Neural progenitor cell (in vitro differentiated cells): Measurements from ENCODE around the gene OR52N4. TPM values are rescaled to one million over a fixed set of nuclear protein-coding genes. Genes with fewer than 3 reads are reported as not detected.

Experiments used
- DNase-seq: peaks from one replicate; pipeline ENCODE4 v3.0.0-alpha.2; 2016; ENCODE audit warnings: low spot score
- H2AFZ ChIP-seq: fragments of 200-600 bp; sonication (generic); replicated peaks from 2 replicates; pipeline ENCODE4 v1.6.1; 2016; ENCODE audit warnings: antibody characterized with exemption
- H3F3A ChIP-seq: fragments of 200-600 bp; sonication (generic); 2 replicates; pipeline ENCODE4 v1.6.1; 2016; ENCODE audit warnings: antibody characterized with exemption, low read depth
- H3K27ac ChIP-seq: fragments of 200-600 bp; sonication (generic); 2 replicates; pipeline ENCODE4 v1.5.1; 2016; ENCODE audit warnings: mild to moderate bottlenecking
- H3K27me3 ChIP-seq: fragments of 200-600 bp; sonication (generic); 2 replicates; pipeline ENCODE4 v1.6.1; 2016; ENCODE audit warnings: mild to moderate bottlenecking, moderate library complexity
- H3K36me3 ChIP-seq: fragments of 200-600 bp; sonication (generic); 2 replicates; pipeline ENCODE4 v1.5.1; 2016
- H3K4me1 ChIP-seq: fragments of 200-600 bp; sonication (generic); 2 replicates; pipeline ENCODE4 v1.6.1; 2016; ENCODE audit warnings: mixed run types
- H3K4me2 ChIP-seq: fragments of 200-600 bp; sonication (generic); 2 replicates; pipeline ENCODE4 v1.6.1; 2016
- H3K4me3 ChIP-seq: fragments of 200-600 bp; sonication (generic); 2 replicates; pipeline ENCODE4 v1.5.1; 2016
- H3K79me2 ChIP-seq: fragments of 200-600 bp; sonication (generic); 2 replicates; pipeline ENCODE4 v1.6.1; 2016; ENCODE audit warnings: low read depth
- H3K9ac ChIP-seq: fragments of 200-600 bp; sonication (generic); 2 replicates; pipeline ENCODE4 v1.6.1; 2016
- H3K9me3 ChIP-seq: fragments of 200-600 bp; sonication (generic); 2 replicates; pipeline ENCODE4 v1.5.1; 2016; ENCODE audit warnings: low read depth
- H4K20me1 ChIP-seq: fragments of 200-600 bp; sonication (generic); 2 replicates; pipeline ENCODE4 v1.6.1; 2016; ENCODE audit warnings: low read depth
- H3K27ac Mint-ChIP-seq: 3 replicates; pipeline ENCODE4 v1.8.0; 2021; ENCODE audit warnings: mixed read lengths
- H3K27me3 Mint-ChIP-seq: 2 replicates; pipeline ENCODE4 v1.8.0; 2022; ENCODE audit warnings: low read depth, mild to moderate bottlenecking, inconsistent platforms, moderate library complexity, mixed read lengths; ENCODE audit not compliant: insufficient read depth
- H3K36me3 Mint-ChIP-seq: 3 replicates; pipeline ENCODE4 v1.8.0; 2021; ENCODE audit warnings: mixed read lengths
- H3K4me1 Mint-ChIP-seq: 3 replicates; pipeline ENCODE4 v1.8.0; 2021; ENCODE audit warnings: mixed read lengths
- H3K4me3 Mint-ChIP-seq: 3 replicates; pipeline ENCODE4 v1.8.0; 2021; ENCODE audit warnings: mild to moderate bottlenecking, moderate library complexity, mixed read lengths
- H3K9me3 Mint-ChIP-seq: 3 replicates; pipeline ENCODE4 v1.8.0; 2020; ENCODE audit warnings: mixed read lengths
- EZH2 ChIP-seq: fragments of 200-600 bp; sonication (generic); IDR thresholded peaks from 2 replicates; pipeline ENCODE4 v1.6.1; 2017; ENCODE audit warnings: antibody characterized with exemption, mild to moderate bottlenecking, moderate library complexity
- EZH2phosphoT487 ChIP-seq: fragments of 200-600 bp; sonication (generic); IDR thresholded peaks from 2 replicates; pipeline ENCODE4 v1.6.1; 2017; ENCODE audit warnings: antibody characterized with exemption
- total RNA-seq: library from RNA; depleted of rRNA; stranded (reverse); fragments of >200 nt; gene quantifications from 2 replicates; pipeline ENCODE4 v1.2.3, GENCODE V29; 2015; ENCODE audit warnings: low replicate concordance
- TF ChIP-seq, protein P1 (sequence below): fragments of 200-600 bp; sonication (generic); IDR thresholded peaks from 2 replicates; pipeline ENCODE4 v1.5.1; 2017; ENCODE audit warnings: antibody characterized with exemption, mild to moderate bottlenecking

The OR52N4 gene
- total RNA-seq, 1 donor from 2014 or later, result not detected

DNA sequence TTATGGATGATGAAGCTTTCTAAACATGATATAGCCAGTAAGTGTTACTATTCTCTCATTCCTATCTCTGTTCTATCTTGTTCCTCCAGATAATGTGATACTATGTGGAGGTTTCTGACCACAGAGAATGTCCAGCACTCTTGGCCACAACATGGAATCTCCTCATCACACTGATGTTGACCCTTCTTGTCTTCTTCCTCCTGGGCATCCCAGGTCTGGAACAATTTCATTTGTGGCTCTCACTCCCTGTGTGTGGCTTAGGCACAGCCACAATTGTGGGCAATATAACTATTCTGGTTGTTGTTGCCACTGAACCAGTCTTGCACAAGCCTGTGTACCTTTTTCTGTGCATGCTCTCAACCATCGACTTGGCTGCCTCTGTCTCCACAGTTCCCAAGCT is 27.7 kb upstream of the OR52N4 start:
- Mint-ChIP-seq H3K36me3 (no peaks in the 10 kb centered on the region), H3K9me3 (no peaks in the 10 kb centered on the region), H3K27me3 (no peaks in the 10 kb centered on the region), H3K4me3 (no peak overlapping the region), H3K27ac (no peak overlapping the region), H3K4me1 (no peaks in the 10 kb centered on the region)
- H3K27me3 ChIP-seq, result no peaks in the 10 kb centered on the region
- H3K4me1 ChIP-seq, result no peaks in the 10 kb centered on the region
- no peak for TF ChIP-seq EZH2
- TF ChIP-seq, protein P1, sequence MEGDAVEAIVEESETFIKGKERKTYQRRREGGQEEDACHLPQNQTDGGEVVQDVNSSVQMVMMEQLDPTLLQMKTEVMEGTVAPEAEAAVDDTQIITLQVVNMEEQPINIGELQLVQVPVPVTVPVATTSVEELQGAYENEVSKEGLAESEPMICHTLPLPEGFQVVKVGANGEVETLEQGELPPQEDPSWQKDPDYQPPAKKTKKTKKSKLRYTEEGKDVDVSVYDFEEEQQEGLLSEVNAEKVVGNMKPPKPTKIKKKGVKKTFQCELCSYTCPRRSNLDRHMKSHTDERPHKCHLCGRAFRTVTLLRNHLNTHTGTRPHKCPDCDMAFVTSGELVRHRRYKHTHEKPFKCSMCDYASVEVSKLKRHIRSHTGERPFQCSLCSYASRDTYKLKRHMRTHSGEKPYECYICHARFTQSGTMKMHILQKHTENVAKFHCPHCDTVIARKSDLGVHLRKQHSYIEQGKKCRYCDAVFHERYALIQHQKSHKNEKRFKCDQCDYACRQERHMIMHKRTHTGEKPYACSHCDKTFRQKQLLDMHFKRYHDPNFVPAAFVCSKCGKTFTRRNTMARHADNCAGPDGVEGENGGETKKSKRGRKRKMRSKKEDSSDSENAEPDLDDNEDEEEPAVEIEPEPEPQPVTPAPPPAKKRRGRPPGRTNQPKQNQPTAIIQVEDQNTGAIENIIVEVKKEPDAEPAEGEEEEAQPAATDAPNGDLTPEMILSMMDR, result no peak
- TF ChIP-seq EZH2phosphoT487, result no peak
- no peaks in the 10 kb centered on the region for H4K20me1 ChIP-seq
- no peak overlapping the region for H3K27ac ChIP-seq
- no peak overlapping the region for H3K9ac ChIP-seq
- no peak for DNase-seq
- H3K4me3 ChIP-seq, result no peak overlapping the region
- H3F3A ChIP-seq, result no peaks in the 10 kb centered on the region
- no peak overlapping the region for H3K4me2 ChIP-seq
- H3K79me2 ChIP-seq, result no peaks in the 10 kb centered on the region
- no peaks in the 10 kb centered on the region for H3K9me3 ChIP-seq
- no peak overlapping the region for H2AFZ ChIP-seq
- H3K36me3 ChIP-seq, result no peaks in the 10 kb centered on the region

DNA sequence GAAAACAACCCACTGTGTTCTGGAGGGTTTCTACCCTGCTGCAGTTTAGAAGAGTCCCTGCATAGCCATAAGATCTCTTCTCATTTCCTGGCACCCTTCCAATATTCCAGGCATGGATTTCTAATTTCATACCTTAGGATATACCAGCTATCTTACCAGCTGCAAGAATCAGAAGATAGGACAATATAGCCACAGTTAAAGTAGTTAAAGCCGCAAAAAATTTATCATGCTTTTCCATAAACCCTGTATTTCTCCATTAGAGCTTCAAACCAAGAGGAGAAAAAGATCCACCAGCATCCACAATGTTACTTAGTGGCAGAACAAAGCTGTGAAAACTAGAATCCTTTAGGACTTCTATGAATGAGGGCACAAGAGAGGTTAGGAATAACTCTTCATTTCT is 26.4 kb upstream of the OR52N4 start:
- H3K4me3 ChIP-seq, result no peak overlapping the region
- TF ChIP-seq, protein P1, result no peak
- no peak for TF ChIP-seq EZH2
- TF ChIP-seq EZH2phosphoT487, result no peak
- H3K36me3 Mint-ChIP-seq, result no peaks in the 10 kb centered on the region
- no peak overlapping the region for H3K4me2 ChIP-seq
- no peaks in the 10 kb centered on the region for H3K9me3 ChIP-seq
- H3K27me3 Mint-ChIP-seq, result no peaks in the 10 kb centered on the region
- no peaks in the 10 kb centered on the region for H3K79me2 ChIP-seq
- H3K27me3 ChIP-seq, result no peaks in the 10 kb centered on the region
- no peak overlapping the region for H3K27ac ChIP-seq
- H3K36me3 ChIP-seq, result no peaks in the 10 kb centered on the region
- H3K27ac Mint-ChIP-seq, result no peak overlapping the region
- H2AFZ ChIP-seq, result no peak overlapping the region
- H3K9me3 Mint-ChIP-seq, result no peaks in the 10 kb centered on the region
- no peak overlapping the region for H3K4me3 Mint-ChIP-seq
- H4K20me1 ChIP-seq, result no peaks in the 10 kb centered on the region
- no peaks in the 10 kb centered on the region for H3K4me1 Mint-ChIP-seq
- no peaks in the 10 kb centered on the region for H3K4me1 ChIP-seq
- no peak overlapping the region for H3K9ac ChIP-seq
- DNase-seq, result no peak
- no peaks in the 10 kb centered on the region for H3F3A ChIP-seq

DNA sequence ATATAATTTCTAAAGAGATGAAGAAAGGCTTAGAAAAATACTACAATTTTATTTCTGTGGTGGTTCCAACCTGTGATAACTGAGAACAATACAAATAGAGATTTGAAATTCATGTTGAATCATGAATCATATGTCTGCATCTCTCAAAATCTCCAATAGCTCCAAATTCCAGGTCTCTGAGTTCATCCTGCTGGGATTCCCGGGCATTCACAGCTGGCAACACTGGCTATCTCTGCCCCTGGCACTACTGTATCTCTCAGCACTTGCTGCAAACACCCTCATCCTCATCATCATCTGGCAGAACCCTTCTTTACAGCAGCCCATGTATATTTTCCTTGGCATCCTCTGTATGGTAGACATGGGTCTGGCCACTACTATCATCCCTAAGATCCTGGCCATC is 17.6 kb upstream of the OR52N4 start, which contains the start of gene OR56B1:
Gene OR56B1 (plus strand): TSS at position 53 of the 400 bp plus-strand sequence. CDS start 69 bp downstream, at position 122.
- Histone ChIP-seq H3K4me3 (no peak within 1 kb of the TSS), H2AFZ (no peak within 1 kb of the TSS), H3K9me3 (no peaks in the 10 kb centered on the region), H3K4me1 (no peaks in the 10 kb centered on the region), H3K79me2 (no peaks in the 10 kb centered on the region), H4K20me1 (no peaks in the 10 kb centered on the region), H3K27ac (no peak within 1 kb of the TSS), H3K36me3 (no peaks in the 10 kb centered on the region), H3F3A (no peaks in the 10 kb centered on the region), H3K4me2 (no peak within 1 kb of the TSS), H3K9ac (no peak within 1 kb of the TSS), H3K27me3 (no peaks in the 10 kb centered on the region)
- peaks cover 9% of the 10 kb centered on the region for H3K4me1 Mint-ChIP-seq
- peaks cover 2% of the 10 kb centered on the region for H3K9me3 Mint-ChIP-seq
- H3K27me3 Mint-ChIP-seq, result no peaks in the 10 kb centered on the region
- no peaks in the 10 kb centered on the region for H3K36me3 Mint-ChIP-seq
- TF ChIP-seq, protein P1, result no peak
- TF ChIP-seq EZH2phosphoT487 (no peak), EZH2 (no peak)
- DNase-seq, result no peak
- H3K27ac Mint-ChIP-seq, result no peak within 1 kb of the TSS
- no peak within 1 kb of the TSS for H3K4me3 Mint-ChIP-seq
